ENCODE measurements around the gene RNF181.
A peak's percentile ranks its signal among the peaks of the same experiment; 100 is the strongest.
"Not testable (repeated sequence)": the region's sequence is repeated elsewhere in the genome, so short reads cannot be mapped to it uniquely, and the experiment has no call there.

The RNF181 gene

DNA sequence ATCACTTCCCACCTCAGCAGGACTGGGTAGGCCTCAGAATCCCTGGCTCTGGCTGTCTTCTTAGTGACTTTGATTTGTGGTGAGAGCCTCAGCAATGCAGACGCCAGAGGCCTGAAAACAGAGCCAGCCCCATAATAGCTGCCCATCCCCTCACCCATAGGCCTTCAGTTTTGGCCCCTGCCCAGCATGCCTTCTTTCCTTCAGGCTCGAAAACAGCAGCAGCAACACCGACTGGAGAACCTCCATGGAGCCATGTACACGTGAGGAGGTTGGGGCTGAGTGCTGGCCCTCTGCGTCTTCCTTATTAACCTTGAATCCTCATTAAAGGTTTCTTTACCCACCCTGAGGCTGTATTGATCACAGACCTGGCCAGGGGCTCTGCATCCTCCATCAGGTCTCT lies 1.7 kb downstream of the RNF181 start:
- no peak for DNase-seq

DNA sequence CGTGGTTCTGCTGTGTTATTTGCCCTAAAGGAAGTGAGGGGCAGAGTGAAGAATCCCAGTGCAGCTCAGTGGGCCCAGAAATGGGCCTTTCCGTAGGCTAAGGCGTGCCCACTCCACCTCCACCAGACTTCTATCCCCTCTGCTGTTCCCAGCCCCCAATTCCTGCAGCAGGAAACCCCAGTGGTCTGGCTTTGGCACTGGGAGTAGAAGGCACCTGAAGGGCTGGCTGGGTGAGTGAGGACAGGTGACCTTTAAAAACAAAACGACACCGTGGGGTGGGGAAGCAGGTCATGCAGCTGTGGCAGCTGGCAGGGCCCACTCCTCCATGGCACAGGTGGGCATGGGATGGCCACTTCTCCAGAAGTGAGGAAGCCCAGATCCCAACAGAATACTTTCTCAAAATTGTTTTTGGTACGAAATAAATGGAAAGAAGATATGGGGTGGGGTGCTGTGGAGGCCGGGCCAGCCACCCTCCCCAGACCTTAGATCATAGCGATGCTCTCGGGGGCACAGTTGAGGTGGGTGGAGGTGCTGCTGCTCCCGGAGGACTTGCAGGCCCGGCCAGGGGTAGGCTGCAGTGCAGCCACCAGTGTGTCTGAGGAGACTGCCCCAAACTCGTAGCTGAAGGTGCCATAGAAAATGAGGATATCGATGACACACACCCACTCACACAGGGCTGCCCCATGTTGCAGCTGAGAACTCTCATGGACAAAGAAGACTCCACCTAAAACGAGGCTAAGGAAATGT lies 3.2 kb downstream of the RNF181 start:
- DNase-seq = no peak

DNA sequence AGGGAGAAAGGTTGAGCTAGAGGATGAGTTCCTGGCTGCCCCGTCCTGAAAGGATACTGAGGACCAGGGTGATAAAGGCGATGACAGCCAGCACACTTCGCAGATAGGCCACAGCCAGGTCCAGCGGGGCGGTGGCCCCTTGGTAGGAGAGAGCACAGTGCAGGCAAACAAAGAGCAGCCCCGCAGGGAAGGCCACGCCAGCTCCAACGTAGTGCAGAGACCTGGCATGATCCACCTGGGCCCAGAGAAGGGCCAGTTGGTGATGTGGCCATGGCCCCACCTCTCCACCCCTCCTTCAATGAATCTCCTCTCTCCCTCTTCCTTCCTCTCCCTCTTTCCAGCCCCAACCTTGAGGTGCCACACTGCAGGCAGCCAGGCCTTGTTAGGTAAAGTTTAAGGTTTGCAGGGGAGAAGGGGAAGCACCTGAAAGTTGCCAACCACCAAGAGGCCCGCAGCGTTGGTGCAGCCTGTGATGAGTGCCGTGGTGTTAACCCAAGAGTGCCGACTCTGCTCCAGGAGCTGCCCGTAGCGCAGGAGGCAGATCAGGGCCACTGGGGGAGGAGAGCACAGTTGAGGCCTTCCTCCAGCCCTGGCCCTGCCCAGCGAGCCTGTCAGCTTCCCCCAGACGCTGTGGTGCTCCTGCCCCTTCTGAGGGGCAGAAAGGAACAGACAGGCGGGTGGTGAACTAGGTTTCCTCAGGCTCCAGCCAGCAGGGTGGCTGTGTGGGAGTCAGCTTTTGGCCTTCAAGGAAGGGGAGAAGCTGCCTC lies 4.1 kb downstream of the RNF181 start:
- no peak for DNase-seq

DNA sequence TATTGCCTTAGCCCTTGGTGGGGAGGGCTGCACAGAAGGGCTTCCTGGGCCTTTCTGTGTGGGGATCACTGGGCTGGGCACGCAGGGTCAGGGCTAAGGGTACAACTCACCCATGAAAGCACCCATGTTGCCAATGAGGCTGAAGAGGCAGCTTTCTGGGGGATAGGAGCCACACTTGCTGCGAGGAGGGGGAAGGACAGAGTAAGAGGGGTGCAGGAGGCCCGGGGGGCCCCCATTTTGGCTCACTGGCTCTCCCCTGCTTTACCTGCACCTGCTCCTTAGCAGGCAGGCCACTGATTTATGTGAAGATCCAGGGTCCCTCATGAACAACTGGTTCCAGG lies 4.7 kb downstream of the RNF181 start:
- DNase-seq = no peak

DNA sequence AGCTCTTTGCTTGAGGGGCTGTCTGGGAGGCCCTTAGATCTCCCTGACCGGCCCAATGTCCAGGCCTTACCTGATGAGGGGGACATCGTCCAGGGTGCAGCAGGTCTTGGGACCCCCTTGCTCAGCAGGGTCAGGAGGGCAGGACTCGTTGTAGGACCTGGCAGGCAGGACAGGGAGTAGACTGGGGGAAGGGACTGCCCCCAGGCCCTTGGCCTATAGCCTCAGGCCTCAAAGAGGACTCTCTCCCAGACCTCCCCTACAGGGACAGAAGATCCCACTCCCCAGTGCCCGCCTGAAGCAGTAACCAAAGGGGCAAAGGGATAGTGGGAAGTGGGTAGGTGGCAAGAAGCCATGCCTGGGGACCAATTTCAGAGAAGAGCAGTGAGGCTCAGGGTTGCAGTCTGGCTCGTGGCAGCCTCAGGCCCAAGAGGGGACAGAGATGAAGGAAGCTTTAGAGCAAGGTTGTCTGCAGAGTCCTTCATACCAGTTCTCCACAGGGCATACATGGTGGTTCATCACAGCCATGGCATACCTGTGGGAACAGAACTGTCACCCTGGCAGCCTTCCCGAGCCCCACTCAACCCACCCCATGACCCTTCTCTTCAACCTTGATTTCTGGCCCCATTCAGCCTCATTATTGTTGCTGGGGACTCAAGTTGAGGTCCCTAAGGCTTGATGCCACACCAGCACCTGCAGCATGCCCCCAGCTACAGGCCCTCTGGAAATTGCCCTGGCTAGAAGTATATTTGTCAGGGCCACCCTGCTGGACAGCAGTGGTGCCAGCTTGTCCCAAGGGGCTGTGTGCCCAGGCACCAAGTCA lies 5.6 kb downstream of the RNF181 start:
- no peak for DNase-seq

DNA sequence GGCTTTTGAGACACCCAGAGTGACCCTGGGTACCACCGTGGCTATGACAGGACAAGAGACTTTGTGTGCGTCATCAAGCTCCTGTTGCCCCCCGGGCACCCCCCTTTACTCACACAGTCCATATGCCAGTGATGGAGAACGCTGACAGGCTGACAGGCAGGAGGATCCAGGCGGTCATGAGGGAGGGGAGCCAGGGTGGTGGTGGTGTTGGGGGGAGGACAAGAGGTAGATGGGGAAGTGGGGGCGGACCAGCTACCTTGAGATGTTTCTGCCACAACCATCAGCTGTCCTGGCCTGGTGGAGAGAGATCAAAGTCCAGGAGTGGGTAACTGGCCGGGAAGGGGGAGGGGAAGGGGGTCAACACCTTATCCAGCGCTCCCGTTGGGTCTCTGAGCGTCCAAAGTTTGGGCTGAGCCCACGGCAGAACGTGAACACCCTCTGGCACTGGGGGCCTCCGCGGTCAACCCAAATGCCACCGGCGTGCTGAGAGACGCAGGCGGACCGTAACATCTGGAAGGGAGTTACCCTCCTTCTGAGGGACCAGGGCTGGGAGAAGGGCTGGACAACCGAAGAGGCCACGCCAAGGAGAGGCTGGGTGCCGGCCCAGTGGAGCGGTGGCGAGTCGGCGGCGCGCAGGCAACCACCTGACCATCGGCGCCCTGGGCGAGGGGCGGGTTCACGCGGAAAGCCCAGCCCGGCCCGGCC lies 6.4 kb downstream of the RNF181 start:
- DNase-seq = peak in 1 of 2 experiments; percentile 57

DNA sequence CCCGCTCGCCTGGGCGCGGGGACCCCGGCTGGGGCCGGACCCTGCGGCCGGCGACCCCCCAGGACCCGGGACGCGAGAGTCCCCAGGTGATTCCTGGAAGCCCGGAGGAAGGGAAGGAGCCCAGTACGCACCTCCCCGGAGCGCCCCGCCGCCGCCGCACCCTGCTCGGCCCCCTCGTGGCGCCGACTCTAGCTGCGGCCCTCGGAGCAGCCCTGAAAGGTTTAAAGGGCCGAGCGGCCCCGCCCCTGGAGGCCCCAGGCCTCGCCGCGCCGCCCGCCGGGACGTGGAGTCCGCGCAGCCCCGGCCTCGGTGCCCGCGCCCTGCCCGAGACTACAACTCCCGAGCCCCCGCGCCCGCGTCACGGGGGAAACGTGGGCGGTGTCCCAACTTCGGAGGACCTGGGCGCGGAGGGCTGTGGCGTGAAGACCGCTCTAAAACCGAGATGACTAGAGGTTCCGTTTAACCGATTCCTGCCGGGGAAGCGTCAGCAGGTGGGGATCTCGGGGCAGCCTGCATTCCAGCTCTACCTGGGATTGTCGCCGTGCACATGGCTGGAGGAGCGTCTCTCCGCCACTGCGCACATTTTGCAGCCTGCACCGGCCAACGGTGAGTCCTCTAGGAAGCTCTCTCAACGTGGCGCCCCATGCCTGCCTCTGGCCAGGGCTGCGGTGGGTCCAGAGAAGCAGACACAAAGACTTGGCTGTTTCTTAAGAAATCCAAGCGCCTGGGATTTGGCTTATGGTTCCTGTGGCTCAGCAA lies 7.1 kb downstream of the RNF181 start, which contains the start of gene TMEM150A:
Gene TMEM150A (minus strand): TSS at position 223 of the 759 bp plus-strand sequence. CDS start 750 bp downstream, outside the sequence.
- peak; percentile 81 to 94 for DNase-seq

DNA sequence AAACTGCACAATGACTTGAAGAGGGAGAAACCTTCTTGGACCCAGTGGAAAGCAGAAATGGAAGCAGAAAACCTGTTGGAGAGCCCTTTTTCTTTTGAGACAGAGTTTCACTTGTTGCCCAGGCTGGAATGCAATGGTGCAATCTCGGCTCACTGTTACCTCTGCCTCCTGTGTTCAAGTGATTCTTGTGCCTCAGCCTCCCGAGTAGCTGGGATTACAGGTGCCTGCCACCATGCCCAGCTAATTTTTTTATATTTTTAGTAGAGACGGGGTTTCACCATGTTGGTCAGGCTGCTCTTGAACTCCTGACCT lies 8.5 kb downstream of the RNF181 start:
- not testable (repeated sequence) for DNase-seq

DNA sequence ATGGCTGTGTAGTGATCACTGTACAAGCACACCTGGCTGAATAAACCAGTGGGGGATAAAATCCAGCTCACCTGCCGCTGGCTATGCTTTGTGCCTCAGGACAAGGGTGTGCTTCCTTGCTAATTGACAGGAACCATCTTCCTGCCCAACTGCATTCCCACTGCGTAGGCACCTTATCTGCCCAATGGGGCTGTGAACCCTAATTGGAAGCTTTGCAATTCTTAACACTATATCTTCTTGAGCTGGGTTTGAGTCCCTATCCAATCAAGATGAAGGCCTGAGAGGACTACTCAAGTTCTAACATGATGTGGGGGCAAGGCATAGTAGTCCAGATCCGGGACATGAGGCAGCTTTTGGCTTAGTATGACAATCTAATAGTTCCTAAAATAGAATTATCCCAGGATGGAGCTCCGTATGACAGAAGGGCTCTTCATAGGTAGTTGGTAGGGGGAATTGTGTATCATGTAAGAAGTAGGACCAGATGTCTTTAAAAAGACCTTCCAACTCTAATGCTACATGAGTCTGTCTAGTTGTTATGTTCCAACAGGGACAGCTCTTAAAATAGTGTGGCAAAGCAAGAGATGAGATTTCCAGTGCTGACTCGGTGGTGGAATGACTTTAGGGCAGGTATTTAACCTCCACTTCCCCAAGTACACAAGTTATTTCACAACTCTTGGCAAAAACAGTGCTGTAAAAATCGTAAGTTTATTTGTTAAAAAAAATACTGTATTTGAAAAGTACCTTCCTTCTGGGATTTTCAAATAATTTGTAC lies 9.2 kb downstream of the RNF181 start:
- no peak for DNase-seq

DNA sequence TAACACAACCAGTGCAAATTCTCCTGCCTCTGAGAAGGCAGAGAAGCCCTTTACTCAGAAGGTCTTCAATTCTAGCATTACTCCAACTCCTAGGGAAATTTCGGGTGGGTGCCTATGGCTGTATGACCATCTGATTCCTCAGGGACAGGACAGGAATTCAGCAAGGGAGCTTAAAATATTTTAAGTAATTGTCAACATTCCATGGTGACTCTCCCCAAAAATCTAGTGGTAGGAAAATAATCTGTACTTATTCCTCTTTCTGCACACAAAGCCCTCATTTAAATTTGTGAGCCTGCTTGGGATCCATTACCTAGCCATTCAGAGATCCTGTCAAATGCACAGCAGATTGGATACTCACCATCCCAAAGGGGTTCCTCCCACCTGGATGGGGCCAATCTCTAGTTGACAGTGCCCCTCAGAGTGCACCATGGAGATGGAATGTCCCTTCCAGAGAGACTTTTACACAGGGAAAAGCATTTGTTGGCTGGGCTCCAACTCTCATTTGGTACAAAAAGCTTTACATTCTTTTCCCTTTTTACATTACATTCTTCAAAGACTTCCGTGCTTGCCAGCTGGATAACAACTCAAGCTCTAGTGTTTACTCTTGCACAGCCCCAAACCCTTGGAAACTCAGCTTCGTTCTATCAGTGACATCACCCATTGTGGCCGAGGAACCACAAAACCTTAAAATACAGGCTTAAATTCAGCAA lies 10.0 kb downstream of the RNF181 start:
- DNase-seq = no peak

DNA sequence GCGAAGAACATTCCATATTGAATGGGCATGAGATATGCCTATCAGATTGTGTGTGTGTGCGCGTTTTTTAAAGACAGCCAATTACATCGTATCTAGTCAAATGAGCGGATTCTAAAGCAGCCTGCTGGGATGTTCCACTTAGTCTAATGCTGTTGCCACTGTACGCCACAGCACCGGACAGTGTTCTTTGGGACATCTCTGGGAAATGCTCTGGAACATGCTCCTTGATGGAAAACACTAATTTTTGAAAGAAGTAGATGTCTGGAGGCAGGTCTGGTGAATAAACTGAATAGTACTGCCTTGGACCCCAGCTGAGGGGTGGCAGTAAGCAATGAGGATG lies 10.5 kb downstream of the RNF181 start:
- no peak for DNase-seq

DNA sequence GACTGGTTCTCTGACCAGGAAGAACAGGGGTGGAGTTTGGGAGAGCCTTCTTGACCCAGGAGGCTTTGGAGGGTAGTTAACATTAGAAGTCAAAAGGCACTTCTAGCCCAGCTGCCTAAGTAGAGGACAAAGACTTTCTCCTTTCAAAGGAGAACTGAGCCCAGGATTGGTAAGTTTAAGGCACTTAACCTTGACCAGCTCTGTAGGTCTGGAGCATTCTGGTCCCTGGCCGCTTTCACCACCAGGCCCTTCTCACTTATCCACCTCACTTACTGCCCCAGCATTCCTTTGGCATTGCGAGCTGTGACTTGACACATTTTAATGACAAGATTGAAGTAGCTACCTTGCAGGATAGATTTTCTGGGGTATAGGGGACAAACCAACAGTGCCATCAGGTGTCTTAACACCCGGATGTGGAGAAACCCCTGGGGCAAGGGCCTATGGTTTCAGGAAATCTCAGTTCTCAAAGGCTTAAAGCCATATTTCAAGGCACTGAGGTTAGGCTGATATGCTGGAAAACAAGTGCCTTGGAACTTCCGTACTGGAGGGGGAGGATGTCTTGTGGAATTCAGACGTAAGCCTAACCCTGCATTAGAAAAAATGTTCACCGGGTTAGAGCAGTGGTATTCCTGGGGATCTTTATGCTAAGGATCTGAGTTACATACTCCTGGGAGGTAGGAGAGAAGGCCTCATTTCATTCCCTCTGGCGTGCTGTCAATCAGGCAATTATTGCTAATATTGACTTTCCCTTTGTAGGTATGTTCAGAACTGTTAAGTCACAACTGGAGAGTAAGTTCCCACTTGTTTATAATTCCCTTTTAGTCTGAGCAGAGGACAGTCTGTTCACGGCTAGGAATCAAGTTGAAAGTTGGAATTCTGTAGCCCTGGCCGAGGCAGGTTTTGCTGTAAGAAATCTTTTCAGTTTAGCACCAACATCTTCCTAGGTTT lies 12.0 kb downstream of the RNF181 start:
- DNase-seq = no peak

DNA sequence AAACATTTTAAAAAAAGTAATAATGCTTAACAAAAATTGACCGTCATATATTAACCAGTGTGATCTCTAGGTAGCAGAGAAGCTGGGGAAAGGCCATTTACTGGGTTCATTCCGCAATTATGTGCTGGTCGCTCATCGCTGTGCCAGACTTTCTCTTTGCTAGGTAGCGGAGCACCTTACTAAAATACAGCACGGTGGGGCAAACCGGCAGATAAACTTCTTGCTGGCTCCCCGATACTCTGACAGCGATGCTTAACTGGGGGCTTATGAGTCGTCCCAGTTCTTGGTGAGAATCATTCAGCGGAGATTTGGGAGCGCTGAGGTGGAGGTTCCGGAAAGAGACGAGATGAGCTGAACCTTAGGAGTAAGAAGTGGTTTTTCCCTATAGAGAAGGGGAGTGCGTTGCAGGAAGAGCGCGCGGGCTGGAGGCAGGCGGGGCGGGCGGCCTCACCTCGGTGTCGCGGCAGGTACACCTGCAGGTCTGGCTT lies 15.7 kb downstream of the RNF181 start:
- DNase-seq = no peak

DNA sequence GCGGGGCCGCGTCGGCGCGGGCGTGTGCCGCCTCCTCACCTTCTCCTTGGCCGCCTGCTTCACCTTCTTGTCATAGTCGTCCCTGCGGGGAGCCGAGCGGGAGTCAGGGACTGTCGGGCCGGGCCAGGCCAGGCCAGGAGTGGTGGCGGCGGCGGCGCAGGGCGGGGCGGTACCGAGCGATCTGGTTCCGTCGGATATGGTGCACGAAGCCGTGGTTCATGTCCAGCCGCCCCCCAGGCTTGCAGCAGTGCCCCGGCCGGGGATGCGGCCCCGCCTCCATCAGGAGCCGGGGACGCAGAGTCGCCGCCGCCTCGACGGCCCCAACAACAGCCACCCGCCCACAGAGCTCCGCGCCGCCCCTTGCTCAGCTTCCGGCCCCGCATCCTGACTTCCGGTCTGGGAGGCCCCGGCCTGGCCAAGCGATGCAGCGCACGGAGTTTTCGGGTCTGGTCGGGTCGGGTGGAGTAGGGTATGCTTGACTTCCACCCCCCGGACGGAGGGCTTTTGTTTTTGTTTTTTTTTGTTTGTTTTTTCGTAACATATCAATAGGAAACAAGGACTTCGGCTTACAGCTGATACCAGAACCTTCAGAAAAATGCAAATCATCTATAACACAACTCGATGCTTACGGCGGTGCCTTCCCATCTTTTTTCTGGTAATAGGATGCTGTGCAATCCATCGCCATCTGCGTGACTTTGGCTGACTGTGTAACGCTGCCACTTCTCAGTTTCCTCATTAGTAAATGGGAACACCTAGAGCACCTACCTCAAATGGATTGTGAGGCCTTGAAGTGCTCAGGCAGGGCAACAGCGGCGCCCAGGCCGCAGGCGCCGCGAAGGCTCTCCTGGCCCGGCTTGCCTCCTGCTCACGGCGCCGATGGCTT lies 16.4 kb downstream of the RNF181 start, which contains the start of gene C2orf68:
Gene C2orf68 (minus strand): TSS at position 362 of the 883 bp plus-strand sequence. CDS start 82 bp downstream, at position 280.
- DNase-seq = peak; percentile 86 to 93

DNA sequence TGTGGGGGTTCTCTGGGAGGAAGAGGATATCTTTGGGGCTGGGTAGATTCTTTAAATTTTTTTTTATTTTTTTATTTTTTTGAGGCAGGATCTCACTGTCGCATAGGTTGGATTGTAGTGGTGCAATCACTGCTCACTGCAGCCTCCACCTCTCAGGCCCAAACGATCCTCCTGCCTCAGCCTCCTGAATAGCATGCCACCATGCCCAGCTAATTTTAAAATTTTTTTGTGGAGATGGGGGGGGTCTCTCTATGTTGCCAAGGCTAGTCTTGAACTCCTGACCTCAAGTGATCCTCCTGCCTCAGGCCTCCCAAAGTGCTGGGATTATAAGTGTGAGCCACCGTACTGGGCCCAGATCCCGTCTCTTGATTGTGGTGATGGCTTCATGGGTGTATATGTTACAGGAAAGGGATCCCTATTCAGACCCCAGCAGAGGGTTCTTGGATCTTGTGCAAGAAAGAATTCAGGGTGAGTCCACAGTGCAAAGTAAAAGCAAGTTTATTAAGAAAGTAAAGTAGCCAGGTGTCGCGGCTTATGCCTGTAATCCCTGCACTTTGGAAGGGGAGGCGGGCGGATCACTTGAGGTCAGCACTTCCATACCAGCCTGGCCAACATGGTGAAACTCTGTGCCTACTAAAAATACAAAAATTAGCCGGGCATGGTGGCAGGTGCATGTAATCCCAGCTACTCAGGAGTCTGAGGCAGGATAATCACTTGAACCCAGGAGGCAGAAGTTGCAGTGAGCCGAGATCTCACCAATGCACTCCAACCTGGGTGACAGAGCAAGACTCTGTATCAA lies 18.4 kb downstream of the RNF181 start:
- no peak for DNase-seq

DNA sequence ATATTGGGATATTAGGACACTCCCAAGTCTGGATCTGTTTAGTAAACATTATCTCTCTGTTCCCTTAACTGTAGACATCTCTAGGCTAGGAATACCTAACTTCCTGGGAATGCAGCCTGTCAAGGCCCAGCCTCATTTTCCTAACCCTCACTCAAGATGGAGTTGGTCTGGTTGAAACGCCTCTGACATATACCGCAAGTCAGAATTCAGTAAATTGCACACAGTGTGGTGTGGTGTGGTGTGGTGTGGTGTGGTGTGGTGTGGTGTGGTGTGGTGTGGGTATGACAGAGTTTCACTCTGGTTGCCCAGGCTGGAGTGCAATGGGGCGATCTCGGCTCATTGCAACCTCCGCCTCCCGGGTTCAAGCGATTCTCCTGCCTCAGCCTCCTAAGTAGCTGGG lies 19.2 kb downstream of the RNF181 start:
- not testable (repeated sequence) for DNase-seq

DNA sequence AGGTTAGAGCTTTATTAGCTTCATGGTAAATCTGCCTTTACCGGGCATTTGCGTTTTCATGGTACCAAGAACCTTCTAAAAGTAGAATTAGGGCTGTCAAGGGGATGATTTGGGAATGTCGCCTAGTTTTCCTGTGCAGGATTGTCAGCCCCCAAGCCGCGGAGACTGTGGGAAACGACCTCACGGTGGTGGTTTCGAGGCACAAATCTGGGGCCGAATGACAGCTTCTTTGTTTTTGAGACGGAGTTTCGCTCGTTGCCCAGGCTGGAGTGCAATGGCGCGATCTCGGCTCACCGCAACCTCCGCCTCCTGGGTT lies 19.8 kb downstream of the RNF181 start:
- no peak for DNase-seq

DNA sequence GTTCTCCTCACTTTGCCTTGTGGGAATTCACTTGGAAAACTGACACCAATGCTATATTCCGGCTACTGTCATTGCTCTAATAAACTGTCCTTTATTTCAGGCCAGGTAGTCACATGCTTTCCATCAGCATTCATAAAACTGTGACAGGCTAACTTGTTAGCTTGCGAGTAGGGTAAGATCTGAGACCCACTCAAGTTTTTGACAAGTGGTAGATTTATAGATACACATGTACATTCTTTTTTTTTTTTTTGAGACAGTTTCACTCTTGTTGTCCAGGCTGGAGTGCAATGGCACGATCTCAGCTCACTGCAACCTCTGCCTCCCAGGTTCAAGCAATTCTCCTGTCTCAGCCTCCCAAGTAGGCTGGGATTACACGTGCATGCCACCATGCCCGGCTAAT lies 22.2 kb downstream of the RNF181 start:
- DNase-seq = not testable (repeated sequence)

Data from SHP77 (cell line).